Fibroblast of peridontal ligament (primary cell): ENCODE measurements around the gene DDX5.
"Not testable (repeated sequence)": the region's sequence is repeated elsewhere in the genome, so short reads cannot be mapped to it uniquely, and the experiment has no call there.

ENCODE experiments used
- DNase-seq: peaks from one replicate; pipeline ENCODE4 v3.0.0-alpha.2; 2010; ENCODE audit errors: extremely low read depth

Gene DDX5

GRCh38 chr17:64507413-64507782, 1.3 kb upstream of the DDX5 start:
- peak; percentile 81 for DNase-seq

DNA sequence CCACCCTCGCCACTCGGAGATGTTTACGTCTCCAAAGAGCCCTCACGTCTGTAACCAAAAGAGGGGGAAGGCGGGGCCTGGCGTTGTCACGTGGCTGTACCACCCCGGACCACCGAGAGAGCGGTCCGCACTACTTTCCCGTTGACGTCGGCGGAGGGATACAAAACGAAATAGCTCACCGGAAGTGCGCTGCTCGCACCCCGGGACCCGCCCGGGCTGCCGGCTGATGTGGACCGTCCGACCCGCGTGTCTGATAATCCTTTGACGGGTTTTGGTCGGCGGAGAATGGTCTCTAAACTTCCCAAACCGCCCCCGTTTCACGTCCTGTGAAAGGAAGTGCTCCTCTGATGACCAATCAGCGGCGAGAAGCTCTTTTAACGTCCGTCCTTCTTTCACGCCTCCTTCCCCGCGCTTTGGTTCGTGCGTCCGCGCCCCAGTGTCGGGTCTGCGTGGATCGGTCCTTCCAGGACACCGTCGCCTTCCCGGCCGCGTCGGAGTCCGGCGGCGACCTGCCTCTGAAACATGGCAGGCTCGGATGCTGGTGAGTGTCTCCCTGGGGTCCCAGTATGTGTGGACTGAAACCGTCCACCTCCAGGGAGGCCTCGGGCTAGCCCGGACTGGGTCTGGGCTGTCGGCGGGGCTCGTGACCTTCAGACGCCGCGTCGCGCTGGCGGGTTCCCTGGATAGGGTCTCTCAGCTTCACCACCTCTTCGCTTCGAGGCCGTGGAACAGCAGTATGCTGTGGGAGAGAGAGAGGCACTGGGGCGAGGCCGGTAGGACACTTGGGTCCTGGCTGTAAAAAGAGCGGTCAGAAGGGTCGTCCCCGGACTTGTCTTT, 705 bp upstream of the DDX5 start, which contains the start of gene CEP95:
CEP95 (plus strand) TSS at position 402 of the 837 bp plus-strand sequence; CDS start at position 523, 121 bp downstream.
- peak; percentile 98 for DNase-seq

GRCh38 chr17:64505340-64506200, 519 bp downstream of the DDX5 start:
- peak; percentile 90 for DNase-seq

DNA sequence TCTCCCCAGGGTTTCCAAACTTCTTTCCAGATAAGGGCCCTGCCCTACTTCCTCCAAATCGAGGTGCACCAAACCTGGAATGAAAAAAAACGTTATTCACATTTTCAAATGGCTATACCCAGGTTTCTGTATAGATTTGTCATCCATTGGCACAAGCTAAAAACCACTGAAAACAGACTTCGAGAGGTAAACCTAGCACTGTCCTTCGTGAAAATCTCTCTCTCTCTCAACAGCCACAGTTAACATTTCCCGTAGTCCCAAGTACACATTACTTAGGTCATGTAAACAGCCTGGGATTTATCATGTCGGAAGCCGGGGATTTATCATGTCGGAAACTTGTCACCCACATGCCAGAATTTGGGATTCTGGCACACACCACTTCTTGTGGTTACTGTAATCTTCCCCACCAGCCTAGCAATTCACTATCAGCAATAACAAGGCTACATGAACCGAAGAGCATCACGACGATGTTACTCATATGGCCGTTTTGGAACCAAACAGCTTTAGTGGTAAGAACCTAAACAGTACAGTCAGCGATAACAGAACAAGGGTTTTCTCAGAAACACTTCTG, 1.2 kb downstream of the DDX5 start:
- no peak for DNase-seq

GRCh38 chr17:64503821-64504768, 2.0 kb downstream of the DDX5 start:
- DNase-seq, result peak; percentile 28

GRCh38 chr17:64503341-64503740, 2.7 kb downstream of the DDX5 start:
- DNase-seq, result no peak

- DNase-seq, result peak; percentile 67
Measured at GRCh38 chr17:64502809-64503208, 3.3 kb downstream of the DDX5 start.

- no peak for DNase-seq
Measured at GRCh38 chr17:64502021-64502420, 4.1 kb downstream of the DDX5 start.

DNA sequence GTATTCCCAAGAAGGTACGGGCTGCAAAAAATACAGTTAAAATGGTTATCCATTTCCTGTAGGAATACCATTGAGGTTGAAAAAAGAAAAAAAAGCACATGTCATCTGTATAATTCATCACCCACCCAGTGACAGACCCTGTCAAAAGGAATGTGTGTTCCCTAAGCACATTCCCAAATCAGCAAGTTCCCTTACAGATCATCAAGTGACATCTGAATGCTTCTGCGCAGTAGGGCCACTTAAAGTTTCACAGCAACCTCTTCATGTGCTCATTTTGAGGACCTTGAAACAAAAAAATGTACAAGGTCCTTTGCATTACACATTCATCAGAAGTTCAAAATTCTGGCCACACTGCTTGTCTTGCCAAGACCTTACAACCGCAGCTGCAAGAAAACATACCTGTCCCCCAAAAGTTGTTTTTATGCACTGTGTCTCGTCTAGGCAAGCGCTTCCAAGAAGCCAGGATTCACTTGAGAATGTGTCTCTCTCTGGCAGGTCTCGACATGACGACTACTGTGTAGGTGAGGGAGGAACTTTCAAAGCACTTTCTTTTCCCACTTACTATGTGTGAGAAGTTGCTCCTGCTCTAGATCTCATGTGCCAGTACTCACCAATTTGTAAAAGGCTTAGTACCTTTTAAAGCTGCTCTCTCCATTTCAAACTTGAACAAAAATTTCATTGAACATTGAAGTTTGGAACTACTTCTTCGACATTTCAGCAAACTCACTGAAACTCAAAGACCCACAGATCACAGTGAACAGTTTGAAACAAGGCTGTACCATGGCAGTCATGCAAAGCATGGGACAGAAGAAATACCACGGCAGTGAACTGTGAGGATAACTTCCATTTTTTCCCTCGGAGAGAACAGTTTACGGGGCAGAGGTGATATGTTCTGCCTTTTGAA, 5.0 kb downstream of the DDX5 start:
- no peak for DNase-seq

GRCh38 chr17:64500487-64500859, 5.6 kb downstream of the DDX5 start:
- no peak for DNase-seq

DNA sequence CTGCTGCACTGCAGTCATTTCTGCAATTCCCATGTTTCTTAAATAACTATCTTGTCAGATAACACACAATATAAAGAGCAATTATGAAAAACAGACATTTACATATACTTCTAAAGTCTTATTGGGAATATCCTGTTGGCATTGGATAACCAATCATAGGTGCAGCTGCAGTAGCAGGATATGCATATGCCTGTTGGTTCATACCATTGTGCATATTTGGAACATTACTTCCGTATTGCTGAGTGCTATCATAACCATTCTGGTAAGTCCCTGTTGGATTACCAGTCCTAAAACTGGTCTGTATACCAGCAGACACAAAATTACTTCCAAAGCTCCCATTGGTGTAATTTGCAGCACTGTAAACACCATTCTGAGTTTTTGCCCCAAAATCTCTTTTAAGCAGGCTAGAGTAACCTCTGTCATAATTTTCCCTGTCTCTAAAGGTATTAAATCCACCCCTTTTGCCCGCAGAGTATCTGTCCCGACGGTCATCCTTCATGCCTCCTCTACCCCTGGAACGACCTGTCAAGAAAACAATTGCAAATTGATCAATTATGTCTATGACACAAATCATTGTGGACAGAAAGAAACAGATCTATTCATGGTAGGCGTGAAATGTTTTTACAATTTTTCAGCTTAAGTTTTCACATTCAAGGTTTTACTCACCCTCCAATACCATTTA, 6.1 kb downstream of the DDX5 start:
- DNase-seq, result peak; percentile 45

DNA sequence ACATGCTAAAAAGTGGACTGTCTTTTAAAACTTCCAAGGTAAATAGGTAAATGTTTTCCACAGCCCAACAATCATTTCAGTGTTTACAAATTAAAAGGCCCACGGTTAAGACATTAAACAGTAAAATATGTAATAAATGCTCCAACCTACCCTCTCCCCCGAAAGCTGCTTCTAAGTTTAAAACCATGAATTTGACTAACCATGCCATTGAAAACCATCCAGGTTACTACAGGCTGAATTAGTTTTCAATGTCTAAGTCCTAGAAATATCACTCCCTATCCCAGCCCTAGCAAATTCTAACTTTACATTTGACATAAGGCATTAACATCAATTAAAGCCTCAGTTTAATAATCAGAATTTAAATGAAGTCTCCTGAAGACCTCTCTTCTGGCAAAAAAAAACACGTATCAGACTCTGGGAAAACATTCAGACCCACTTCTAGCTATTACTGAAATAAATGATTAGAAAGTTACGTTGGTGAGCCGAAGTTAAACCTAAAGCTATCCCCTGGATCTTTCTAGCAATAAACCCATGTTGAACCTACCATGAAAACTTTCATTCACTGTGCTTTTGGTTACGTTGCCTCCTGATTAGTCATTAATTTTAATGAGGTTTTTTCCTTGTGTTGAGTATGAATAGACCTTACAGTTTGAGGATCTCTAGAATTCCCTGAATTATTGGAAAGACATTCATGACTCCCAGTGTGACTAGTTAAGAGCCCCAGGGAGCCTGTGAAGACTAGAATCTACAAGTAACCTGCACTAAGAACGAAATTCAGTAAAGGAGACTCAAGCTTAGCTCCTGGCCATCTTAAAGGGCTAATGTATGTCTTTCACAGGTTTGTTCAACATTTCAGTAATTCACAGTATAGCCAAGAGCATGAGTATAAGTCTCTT, 7.5 kb downstream of the DDX5 start:
- DNase-seq, result peak; percentile 31

DNA sequence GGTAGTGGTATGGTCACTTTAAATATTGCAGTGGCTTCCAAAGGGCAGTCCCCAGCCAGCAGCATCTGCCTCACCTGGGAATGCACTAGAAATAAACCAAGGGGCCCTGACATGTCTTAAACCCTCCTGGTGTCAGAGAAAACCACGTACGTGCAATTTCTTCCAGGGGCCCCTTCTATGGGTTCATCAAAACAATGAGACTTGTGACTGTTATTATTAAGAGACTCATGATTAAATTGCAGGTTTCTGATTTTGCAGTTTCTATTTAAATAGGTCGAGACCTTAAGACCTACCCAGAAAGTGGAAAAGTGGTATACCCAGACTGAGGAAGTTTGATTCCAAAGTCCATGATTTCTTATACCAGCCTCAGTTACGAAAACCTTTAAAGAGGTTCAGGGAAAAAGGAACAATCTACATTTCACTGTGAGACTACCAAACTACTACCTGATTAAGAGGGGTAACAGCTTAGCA, 8.5 kb downstream of the DDX5 start:
- DNase-seq, result no peak

DNA sequence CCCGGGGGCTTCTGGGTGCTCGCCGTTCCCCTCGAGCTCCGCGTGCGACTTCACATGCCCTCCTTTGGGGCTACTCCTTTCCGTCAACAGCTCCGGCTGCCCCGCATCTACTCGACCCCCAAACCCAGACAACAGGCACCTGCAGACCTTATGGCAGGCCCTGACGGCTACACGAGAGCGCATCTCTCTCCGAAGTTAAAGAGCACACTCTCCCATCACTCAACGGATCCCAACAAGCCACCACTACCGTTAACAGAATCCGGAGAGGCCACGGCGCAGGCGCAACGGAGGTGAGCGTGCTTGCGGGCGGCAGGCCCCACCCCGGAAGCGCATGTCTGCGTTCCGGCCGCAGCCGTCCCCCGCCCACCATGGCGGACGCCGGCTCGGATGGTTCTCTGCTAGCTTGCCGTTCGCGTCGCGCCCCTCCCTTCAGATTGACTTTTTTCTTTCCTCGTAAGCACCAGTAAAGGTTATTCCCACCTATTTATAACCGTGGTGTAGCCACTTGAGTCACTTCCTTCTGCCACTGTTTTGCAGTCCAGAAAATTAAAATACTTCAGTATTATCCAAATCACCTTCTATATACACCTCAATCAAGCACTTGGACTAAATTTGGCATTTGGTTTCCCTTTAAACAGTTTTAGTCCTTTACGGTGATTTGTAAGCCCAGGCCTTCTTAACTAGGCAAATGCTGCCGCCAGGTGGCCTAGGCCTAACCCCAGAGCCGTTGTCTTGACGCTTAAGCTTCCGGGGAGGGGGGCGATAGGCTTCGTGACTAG, 9.1 kb downstream of the DDX5 start, which contains the start of gene POLG2:
POLG2 (minus strand) TSS at position 269 of the 779 bp plus-strand sequence; CDS start at position 183, 86 bp downstream.
- peak; percentile 90 for DNase-seq

DNA sequence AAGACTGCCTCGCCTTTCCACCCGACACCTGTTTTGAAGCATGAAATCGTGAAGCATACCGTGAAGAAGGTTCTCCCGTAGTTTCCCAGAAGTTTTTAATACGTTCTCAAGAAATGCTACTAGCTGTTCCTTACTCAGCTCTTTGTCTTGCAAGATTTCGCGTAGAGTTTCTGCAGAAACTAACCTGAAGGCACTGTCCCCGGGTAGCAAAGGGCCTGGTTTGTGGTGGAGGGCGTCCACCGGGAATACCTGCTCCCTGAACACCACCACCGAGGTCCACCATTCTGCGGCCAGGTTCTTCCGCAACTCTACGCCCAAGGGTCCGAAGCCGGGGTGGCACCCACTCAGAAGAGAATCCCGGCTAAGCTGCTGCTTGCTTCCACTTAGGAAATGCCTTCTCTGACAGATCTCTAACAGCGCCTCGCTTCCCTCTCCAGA, 9.7 kb downstream of the DDX5 start:
- DNase-seq, result no peak

GRCh38 chr17:64495300-64495699, 10.8 kb downstream of the DDX5 start:
- not testable (repeated sequence) for DNase-seq

- DNase-seq, result no peak
Measured at GRCh38 chr17:64494121-64494520, 12.0 kb downstream of the DDX5 start.
